Type B pancreatic cell (in vitro differentiated cells): ENCODE results near the gene RILP. TPM values are rescaled to one million over a fixed set of nuclear protein-coding genes. Genes with fewer than 3 reads are reported as not detected.

Experiments
- DNase-seq: peaks from one replicate; pipeline ENCODE4 v3.0.0; 2021; ENCODE audit warnings: mixed read lengths; ENCODE audit not compliant: unreplicated experiment; ENCODE audit errors: extremely low spot score
- H3K27ac Mint-ChIP-seq: 2 replicates; pipeline ENCODE4 v1.8.0; 2021; ENCODE audit warnings: mild to moderate bottlenecking, mixed read lengths
- H3K27me3 Mint-ChIP-seq: 2 replicates; pipeline ENCODE4 v1.8.0; 2021; ENCODE audit warnings: mixed read lengths
- H3K36me3 Mint-ChIP-seq: 2 replicates; pipeline ENCODE4 v1.8.0; 2021; ENCODE audit warnings: mixed read lengths
- H3K4me1 Mint-ChIP-seq: one replicate; pipeline ENCODE4 v1.8.0; 2021; ENCODE audit warnings: mixed read lengths; ENCODE audit not compliant: unreplicated experiment
- H3K4me3 Mint-ChIP-seq: 2 replicates; pipeline ENCODE4 v1.8.0; 2021; ENCODE audit warnings: mild to moderate bottlenecking, mixed read lengths
- H3K9me3 Mint-ChIP-seq: 2 replicates; pipeline ENCODE4 v1.8.0; 2021; ENCODE audit warnings: mixed read lengths
- CTCF ChIP-seq: fragments of 200-600 bp; sonication (generic); conservative IDR thresholded peaks from 2 replicates; pipeline ENCODE4 v1.5.0; 2021; ENCODE audit warnings: antibody characterized with exemption, mild to moderate bottlenecking
- total RNA-seq: library from RNA; stranded (reverse); gene quantifications from 2 replicates; pipeline ENCODE4 v1.2.1, GENCODE V29; 2021; ENCODE audit warnings: low replicate concordance

The RILP gene
- total RNA-seq, 1 donor from 2014 or later: 5.9 TPM

GRCh38 chr17:1635675-1636465, 13.8 kb downstream of the RILP start:
- no peak for TF ChIP-seq CTCF
- Mint-ChIP-seq H3K36me3 (no peaks in the 10 kb centered on the region), H3K9me3 (no peaks in the 10 kb centered on the region), H3K27me3 (peaks cover 12% of the 10 kb centered on the region), H3K4me3 (no peak overlapping the region), H3K27ac (no peak overlapping the region), H3K4me1 (peaks cover 5% of the 10 kb centered on the region)
- DNase-seq: no peak

- Mint-ChIP-seq H3K4me3 (no peak overlapping the region), H3K9me3 (no peaks in the 10 kb centered on the region), H3K27me3 (peaks cover 19% of the 10 kb centered on the region), H3K36me3 (no peaks in the 10 kb centered on the region), H3K27ac (no peak overlapping the region), H3K4me1 (peaks cover 7% of the 10 kb centered on the region)
- no peak for DNase-seq
- no peak for TF ChIP-seq CTCF
These were observed 14.6 kb downstream of the RILP start for GRCh38 chr17:1634841-1635650.

- peak overlapping the region; percentile 51 for H3K27ac Mint-ChIP-seq
- TF ChIP-seq CTCF: no peak
- no peak for DNase-seq
- no peaks in the 10 kb centered on the region for H3K9me3 Mint-ChIP-seq
- peaks cover 18% of the 10 kb centered on the region for H3K4me1 Mint-ChIP-seq
- peaks cover 41% of the 10 kb centered on the region for H3K27me3 Mint-ChIP-seq
- no peaks in the 10 kb centered on the region for H3K36me3 Mint-ChIP-seq
- peak overlapping the region; percentile 88 for H3K4me3 Mint-ChIP-seq
These were observed 19.0 kb downstream of the RILP start for GRCh38 chr17:1630662-1631061.

GRCh38 chr17:1629504-1630310, 20.0 kb downstream of the RILP start:
- peak; percentile 57 for TF ChIP-seq CTCF
- no peak for DNase-seq
- H3K4me1 Mint-ChIP-seq: peaks cover 18% of the 10 kb centered on the region
- H3K27me3 Mint-ChIP-seq: peaks cover 45% of the 10 kb centered on the region
- peak overlapping the region; percentile 88 for H3K4me3 Mint-ChIP-seq
- H3K9me3 Mint-ChIP-seq: no peaks in the 10 kb centered on the region
- H3K36me3 Mint-ChIP-seq: no peaks in the 10 kb centered on the region
- peak overlapping the region; percentile 86 for H3K27ac Mint-ChIP-seq

- peak overlapping the region; percentile 96 for H3K4me3 Mint-ChIP-seq
- H3K9me3 Mint-ChIP-seq: no peaks in the 10 kb centered on the region
- TF ChIP-seq CTCF: peak; percentile 30
- no peaks in the 10 kb centered on the region for H3K36me3 Mint-ChIP-seq
- peaks cover 18% of the 10 kb centered on the region for H3K4me1 Mint-ChIP-seq
- peaks cover 45% of the 10 kb centered on the region for H3K27me3 Mint-ChIP-seq
- DNase-seq: peak; percentile 95
- H3K27ac Mint-ChIP-seq: peak overlapping the region; percentile 94
These were observed 20.7 kb downstream of the RILP start for GRCh38 chr17:1628856-1629503.
